ENCODE data around the gene MCF2L2. TPM values are rescaled to one million over a fixed set of nuclear protein-coding genes. Genes with fewer than 3 reads are reported as not detected.
"Not testable (repeated sequence)": the region's sequence is repeated elsewhere in the genome, so short reads cannot be mapped to it uniquely, and the experiment has no call there.

The MCF2L2 gene
- total RNA-seq, 1 donor from 2014 or later = 4.1 TPM

GRCh38 chr3:183385698-183386613, 42.5 kb downstream of the MCF2L2 start:
- peaks cover 11% of the 10 kb centered on the region for H3K4me1 Mint-ChIP-seq (ENCODE audit: low read depth)
- H3K27me3 Mint-ChIP-seq (ENCODE audit: insufficient read depth) = no peaks in the 10 kb centered on the region
- intact Hi-C loops (cut with micrococcal nuclease) = loop anchor here (1.0 to 5.0 kb wide), 6 partner anchors 202 to 672 kb away; no protein-coding TSS in a partner anchor
- H3K36me3 Mint-ChIP-seq (ENCODE audit: low read depth) = no peaks in the 10 kb centered on the region
- no peaks in the 10 kb centered on the region for H3K9me3 Mint-ChIP-seq
- H3K4me3 Mint-ChIP-seq = no peak overlapping the region
- peak; percentile 40 for DNase-seq (ENCODE audit: low spot score)
- no peak overlapping the region for H3K27ac Mint-ChIP-seq

- Mint-ChIP-seq H3K36me3 (ENCODE audit: low read depth) (no peaks in the 10 kb centered on the region), H3K9me3 (no peaks in the 10 kb centered on the region), H3K4me3 (no peak overlapping the region), H3K4me1 (ENCODE audit: low read depth) (peaks cover 25% of the 10 kb centered on the region), H3K27me3 (ENCODE audit: insufficient read depth) (no peaks in the 10 kb centered on the region), H3K27ac (no peak overlapping the region)
- intact Hi-C loops (cut with micrococcal nuclease) = loop anchor here (1.0 to 5.0 kb wide), 5 partner anchors 96 to 259 kb away; no protein-coding TSS in a partner anchor
- no peak for DNase-seq (ENCODE audit: low spot score)
These were observed 46.7 kb downstream of the MCF2L2 start for GRCh38 chr3:183381673-183382072.

- intact Hi-C loops (cut with micrococcal nuclease) = loop anchor here (5.0 kb wide), 1 partner anchor 114 kb away; no protein-coding TSS in a partner anchor
- Mint-ChIP-seq H3K27ac (no peak overlapping the region), H3K36me3 (ENCODE audit: low read depth) (no peaks in the 10 kb centered on the region), H3K4me1 (ENCODE audit: low read depth) (peaks cover 29% of the 10 kb centered on the region), H3K27me3 (ENCODE audit: insufficient read depth) (no peaks in the 10 kb centered on the region), H3K9me3 (no peaks in the 10 kb centered on the region), H3K4me3 (no peak overlapping the region)
- no peak for DNase-seq (ENCODE audit: low spot score)
These were observed 47.2 kb downstream of the MCF2L2 start for GRCh38 chr3:183381179-183381578.

GRCh38 chr3:183378951-183379350, 49.5 kb downstream of the MCF2L2 start:
- H3K4me3 Mint-ChIP-seq = no peak overlapping the region
- intact Hi-C loops (cut with micrococcal nuclease) = no loop called here
- H3K36me3 Mint-ChIP-seq (ENCODE audit: low read depth) = no peaks in the 10 kb centered on the region
- peaks cover 36% of the 10 kb centered on the region for H3K4me1 Mint-ChIP-seq (ENCODE audit: low read depth)
- H3K27ac Mint-ChIP-seq = no peak overlapping the region
- no peaks in the 10 kb centered on the region for H3K9me3 Mint-ChIP-seq
- DNase-seq (ENCODE audit: low spot score) = no peak
- H3K27me3 Mint-ChIP-seq (ENCODE audit: insufficient read depth) = no peaks in the 10 kb centered on the region

- no peak for DNase-seq (ENCODE audit: low spot score)
- no peak overlapping the region for H3K4me3 Mint-ChIP-seq
- intact Hi-C loops (cut with micrococcal nuclease) = no loop called here
- no peaks in the 10 kb centered on the region for H3K27me3 Mint-ChIP-seq (ENCODE audit: insufficient read depth)
- no peak overlapping the region for H3K27ac Mint-ChIP-seq
- no peaks in the 10 kb centered on the region for H3K36me3 Mint-ChIP-seq (ENCODE audit: low read depth)
- H3K4me1 Mint-ChIP-seq (ENCODE audit: low read depth) = peaks cover 36% of the 10 kb centered on the region
- H3K9me3 Mint-ChIP-seq = no peaks in the 10 kb centered on the region
These were observed 49.9 kb downstream of the MCF2L2 start for GRCh38 chr3:183378545-183378944.

GRCh38 chr3:183378008-183378407, 50.4 kb downstream of the MCF2L2 start:
- no peaks in the 10 kb centered on the region for H3K9me3 Mint-ChIP-seq
- H3K36me3 Mint-ChIP-seq (ENCODE audit: low read depth) = no peaks in the 10 kb centered on the region
- H3K4me3 Mint-ChIP-seq = no peak overlapping the region
- no peak overlapping the region for H3K27ac Mint-ChIP-seq
- no peak for DNase-seq (ENCODE audit: low spot score)
- peaks cover 36% of the 10 kb centered on the region for H3K4me1 Mint-ChIP-seq (ENCODE audit: low read depth)
- H3K27me3 Mint-ChIP-seq (ENCODE audit: insufficient read depth) = no peaks in the 10 kb centered on the region
- intact Hi-C loops (cut with micrococcal nuclease) = no loop called here

- Mint-ChIP-seq H3K36me3 (ENCODE audit: low read depth) (no peaks in the 10 kb centered on the region), H3K4me3 (no peak overlapping the region), H3K4me1 (ENCODE audit: low read depth) (peaks cover 36% of the 10 kb centered on the region), H3K27ac (no peak overlapping the region), H3K27me3 (ENCODE audit: insufficient read depth) (no peaks in the 10 kb centered on the region), H3K9me3 (no peaks in the 10 kb centered on the region)
- intact Hi-C loops (cut with micrococcal nuclease) = loop anchor here (2.0 kb wide), 1 partner anchor 59 kb away; no protein-coding TSS in a partner anchor
- no peak for DNase-seq (ENCODE audit: low spot score)
These were observed 51.0 kb downstream of the MCF2L2 start for GRCh38 chr3:183377307-183377959.

DNA sequence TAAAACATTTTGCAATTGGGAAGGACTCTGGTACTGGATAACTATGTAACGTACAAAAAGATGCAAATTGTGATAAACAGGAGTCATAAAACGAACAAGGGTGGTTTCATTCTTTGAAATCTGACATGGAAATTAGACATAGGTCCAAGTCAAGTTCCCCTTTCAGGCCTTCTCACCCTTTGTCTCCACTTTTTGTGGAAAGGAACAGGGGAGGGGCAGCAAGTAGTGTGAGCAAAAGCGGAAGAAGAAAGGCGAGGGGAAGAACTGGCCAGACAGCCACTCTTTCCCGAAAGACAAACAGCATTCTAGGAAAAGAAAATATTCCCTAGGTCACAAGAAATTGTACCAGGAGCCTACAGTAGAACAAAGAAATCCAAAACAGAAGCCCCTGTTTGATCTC, 52.6 kb downstream of the MCF2L2 start:
- no peak overlapping the region for H3K27ac Mint-ChIP-seq
- no peaks in the 10 kb centered on the region for H3K27me3 Mint-ChIP-seq (ENCODE audit: insufficient read depth)
- no peaks in the 10 kb centered on the region for H3K9me3 Mint-ChIP-seq
- H3K4me3 Mint-ChIP-seq = no peak overlapping the region
- intact Hi-C loops (cut with micrococcal nuclease) = loop anchor here (2.0 kb wide), 1 partner anchor 57 kb away; no protein-coding TSS in a partner anchor
- no peaks in the 10 kb centered on the region for H3K36me3 Mint-ChIP-seq (ENCODE audit: low read depth)
- DNase-seq (ENCODE audit: low spot score) = no peak
- H3K4me1 Mint-ChIP-seq (ENCODE audit: low read depth) = peaks cover 34% of the 10 kb centered on the region

DNA sequence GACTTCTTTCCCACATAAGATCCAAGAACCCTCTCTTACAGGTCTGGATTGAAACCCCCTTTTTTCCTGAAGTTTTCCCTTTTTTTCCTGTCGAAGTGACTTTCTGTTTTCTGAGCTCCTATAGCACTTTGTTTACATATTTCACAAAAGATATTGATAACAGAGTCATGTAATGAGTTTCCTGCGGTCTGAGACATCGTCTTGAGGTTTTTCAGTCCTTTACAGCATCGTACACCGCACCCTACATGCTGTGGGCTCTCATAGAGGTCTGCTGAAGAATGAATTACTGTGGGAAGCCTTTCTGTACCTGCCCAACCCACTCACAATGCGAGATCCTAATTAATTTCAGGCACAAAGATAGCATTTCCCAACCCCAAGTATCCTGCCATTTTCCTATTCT, 53.1 kb downstream of the MCF2L2 start:
- Mint-ChIP-seq H3K36me3 (ENCODE audit: low read depth) (no peaks in the 10 kb centered on the region), H3K4me3 (no peak overlapping the region), H3K27me3 (ENCODE audit: insufficient read depth) (no peaks in the 10 kb centered on the region), H3K9me3 (no peaks in the 10 kb centered on the region), H3K27ac (no peak overlapping the region), H3K4me1 (ENCODE audit: low read depth) (peaks cover 37% of the 10 kb centered on the region)
- intact Hi-C loops (cut with micrococcal nuclease) = no loop called here
- DNase-seq (ENCODE audit: low spot score) = no peak

DNA sequence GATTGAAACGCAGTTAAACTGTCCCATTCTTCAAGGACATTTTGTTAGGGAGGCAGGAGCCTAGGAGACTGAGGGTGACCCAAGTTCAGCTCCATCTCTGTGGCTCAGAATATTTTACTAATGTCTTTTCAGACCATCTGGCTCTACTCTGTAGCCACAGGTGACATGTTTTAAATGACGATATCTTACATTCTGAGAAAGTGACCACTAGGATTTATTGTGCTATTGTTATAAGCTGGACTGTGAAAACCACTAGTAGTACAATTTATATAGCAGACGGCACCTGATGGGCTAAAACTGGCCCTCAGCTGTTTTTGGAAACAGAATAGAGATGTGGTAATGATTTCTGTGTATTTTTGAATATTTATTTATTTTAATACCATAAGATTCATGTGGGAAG, 55.5 kb downstream of the MCF2L2 start:
- H3K9me3 Mint-ChIP-seq = no peaks in the 10 kb centered on the region
- no peak for DNase-seq (ENCODE audit: low spot score)
- H3K27ac Mint-ChIP-seq = no peak overlapping the region
- H3K36me3 Mint-ChIP-seq (ENCODE audit: low read depth) = peaks cover 5% of the 10 kb centered on the region
- intact Hi-C loops (cut with micrococcal nuclease) = no loop called here
- H3K4me3 Mint-ChIP-seq = no peak overlapping the region
- no peaks in the 10 kb centered on the region for H3K27me3 Mint-ChIP-seq (ENCODE audit: insufficient read depth)
- peaks cover 35% of the 10 kb centered on the region for H3K4me1 Mint-ChIP-seq (ENCODE audit: low read depth)

DNA sequence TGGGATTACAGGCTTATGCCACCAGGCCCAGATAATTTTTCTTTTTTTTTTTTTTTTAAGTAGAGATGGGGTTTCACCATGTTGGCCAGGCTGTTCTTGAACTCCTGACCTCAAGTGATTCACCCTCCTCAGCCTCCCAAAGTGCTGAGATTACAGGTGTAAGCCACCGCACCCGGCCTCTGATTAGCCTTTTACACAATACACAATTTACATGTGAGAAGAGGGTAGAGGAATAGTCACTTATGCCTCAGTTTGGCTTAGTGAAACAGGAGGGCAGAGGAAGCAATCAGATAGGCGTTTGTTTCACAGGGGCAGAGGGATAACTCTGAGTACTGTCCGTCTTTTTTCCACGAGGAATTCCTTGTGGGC, 56.8 kb downstream of the MCF2L2 start:
- H3K27me3 Mint-ChIP-seq (ENCODE audit: insufficient read depth); H3K36me3 Mint-ChIP-seq (ENCODE audit: low read depth); DNase-seq (ENCODE audit: low spot score); H3K4me3 Mint-ChIP-seq; H3K27ac Mint-ChIP-seq; H3K9me3 Mint-ChIP-seq; intact Hi-C loops (cut with micrococcal nuclease): not testable (repeated sequence)
- H3K4me1 Mint-ChIP-seq (ENCODE audit: low read depth) = peaks cover 27% of the 10 kb centered on the region

DNA sequence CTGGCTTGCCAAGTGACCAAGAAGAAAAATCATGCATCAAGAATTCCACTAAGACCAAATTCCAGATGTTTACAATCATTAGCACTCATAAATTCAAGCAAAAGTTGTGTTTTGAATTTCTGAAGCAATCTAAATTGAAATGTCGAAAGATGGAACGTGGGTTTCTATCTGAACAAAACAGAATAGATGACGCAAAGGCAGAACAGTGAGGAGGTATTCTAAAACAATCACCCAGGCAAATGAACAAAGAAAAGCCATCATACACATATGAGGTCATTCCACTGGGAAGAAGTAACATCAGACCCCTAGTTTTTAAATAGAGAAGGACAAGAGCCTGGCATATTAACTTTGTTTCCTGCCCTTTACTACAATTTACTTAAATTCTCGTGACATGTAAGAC, 58.0 kb downstream of the MCF2L2 start:
- H3K4me3 Mint-ChIP-seq = no peak overlapping the region
- DNase-seq (ENCODE audit: low spot score) = no peak
- no peak overlapping the region for H3K27ac Mint-ChIP-seq
- H3K4me1 Mint-ChIP-seq (ENCODE audit: low read depth) = peaks cover 24% of the 10 kb centered on the region
- H3K27me3 Mint-ChIP-seq (ENCODE audit: insufficient read depth) = no peaks in the 10 kb centered on the region
- H3K9me3 Mint-ChIP-seq = peaks cover 4% of the 10 kb centered on the region
- intact Hi-C loops (cut with micrococcal nuclease) = no loop called here
- H3K36me3 Mint-ChIP-seq (ENCODE audit: low read depth) = peaks cover 6% of the 10 kb centered on the region

- DNase-seq (ENCODE audit: low spot score) = no peak
- H3K27ac Mint-ChIP-seq = no peak overlapping the region
- H3K4me1 Mint-ChIP-seq (ENCODE audit: low read depth) = peaks cover 25% of the 10 kb centered on the region
- H3K27me3 Mint-ChIP-seq (ENCODE audit: insufficient read depth) = no peaks in the 10 kb centered on the region
- peaks cover 4% of the 10 kb centered on the region for H3K9me3 Mint-ChIP-seq
- H3K36me3 Mint-ChIP-seq (ENCODE audit: low read depth) = peaks cover 6% of the 10 kb centered on the region
- H3K4me3 Mint-ChIP-seq = no peak overlapping the region
- intact Hi-C loops (cut with micrococcal nuclease) = no loop called here
These were observed 58.8 kb downstream of the MCF2L2 start for GRCh38 chr3:183369627-183370026.

Data from activated T-helper 1 cell treated with anti-CD3 and anti-CD28 coated beads, Interleukin-12 subunit alpha, Interleukin-12 subunit beta, Interleukin-2, Interleukin-4 antibody, amounts not matched to agents 30 ng/mL and 10 ng/mL and 1 ng/mL, durations not matched to agents 14 hours and 24 hours and 36 hours (primary cell).